Loucy (cell line): ENCODE results near the gene RNF4.

ENCODE experiments used
- H2AFZ ChIP-seq: fragments of 200-600 bp; sonication (generic); 2 replicates; pipeline ENCODE4 v1.6.0; 2016; ENCODE audit warnings: antibody characterized with exemption, mild to moderate bottlenecking, low read length, moderate library complexity
- H3F3A ChIP-seq: fragments of 200-600 bp; 2 replicates; pipeline ENCODE4 v1.6.0; 2016; ENCODE audit warnings: antibody characterized with exemption, low read depth, mild to moderate bottlenecking
- H3K27me3 ChIP-seq: fragments of 200-600 bp; sonication (generic); 2 replicates; pipeline ENCODE4 v1.6.1; 2014; ENCODE audit warnings: low read length, mild to moderate bottlenecking; ENCODE audit not compliant: insufficient read depth, poor library complexity, severe bottlenecking
- H3K36me3 ChIP-seq: fragments of 200-600 bp; sonication (generic); 2 replicates; pipeline ENCODE4 v1.6.1; 2016; ENCODE audit warnings: low read length; ENCODE audit not compliant: insufficient read depth
- H3K4me1 ChIP-seq: fragments of 200-600 bp; sonication (generic); 2 replicates; pipeline ENCODE4 v1.5.1; 2014; ENCODE audit warnings: low read length, mild to moderate bottlenecking; ENCODE audit not compliant: insufficient read depth, poor library complexity, severe bottlenecking
- H3K4me2 ChIP-seq: fragments of 200-600 bp; sonication (generic); 2 replicates; pipeline ENCODE4 v1.6.0; 2014; ENCODE audit warnings: antibody characterized with exemption, low read length, low read depth, mild to moderate bottlenecking; ENCODE audit not compliant: poor library complexity, severe bottlenecking
- H3K4me3 ChIP-seq: fragments of 200-600 bp; sonication (generic); 2 replicates; pipeline ENCODE4 v1.5.1; 2014; ENCODE audit warnings: low read length, mild to moderate bottlenecking, mixed read lengths; ENCODE audit not compliant: poor library complexity, severe bottlenecking
- H3K79me2 ChIP-seq: fragments of 200-600 bp; sonication (generic); 2 replicates; pipeline ENCODE4 v1.6.1; 2014; ENCODE audit warnings: low read length; ENCODE audit not compliant: insufficient read depth
- H3K9ac ChIP-seq: fragments of 200-600 bp; sonication (generic); 2 replicates; pipeline ENCODE4 v1.6.0; 2014; ENCODE audit warnings: mild to moderate bottlenecking, low read depth, low read length, moderate library complexity; ENCODE audit not compliant: poor library complexity, severe bottlenecking
- H3K9me2 ChIP-seq: fragments of 200-600 bp; sonication (generic); replicated peaks from 2 replicates; pipeline ENCODE4 v1.6.1; 2016; ENCODE audit warnings: low read depth, low read length, mixed read lengths
- H3K9me3 ChIP-seq: fragments of 200-600 bp; sonication (generic); 2 replicates; pipeline ENCODE4 v1.6.1; 2014; ENCODE audit warnings: mild to moderate bottlenecking, antibody characterized with exemption, low read length, low read depth; ENCODE audit not compliant: insufficient read depth
- H4K20me1 ChIP-seq: fragments of 200-600 bp; sonication (generic); 2 replicates; pipeline ENCODE4 v1.6.0; 2014; ENCODE audit warnings: antibody characterized with exemption, low read length, mild to moderate bottlenecking; ENCODE audit not compliant: insufficient read depth, poor library complexity, severe bottlenecking
- EZH2phosphoT487 ChIP-seq: fragments of 200-600 bp; IDR thresholded peaks from 2 replicates; pipeline ENCODE4 v1.6.1; 2018; ENCODE audit warnings: antibody characterized with exemption, mild to moderate bottlenecking, moderate library complexity, borderline replicate concordance
- TF ChIP-seq, protein P1 (sequence below): fragments of 200-600 bp; sonication (generic); conservative IDR thresholded peaks from 2 replicates; pipeline ENCODE4 v1.5.1; 2014; ENCODE audit warnings: mild to moderate bottlenecking, antibody characterized with exemption, low read length

RNF4 gene

DNA sequence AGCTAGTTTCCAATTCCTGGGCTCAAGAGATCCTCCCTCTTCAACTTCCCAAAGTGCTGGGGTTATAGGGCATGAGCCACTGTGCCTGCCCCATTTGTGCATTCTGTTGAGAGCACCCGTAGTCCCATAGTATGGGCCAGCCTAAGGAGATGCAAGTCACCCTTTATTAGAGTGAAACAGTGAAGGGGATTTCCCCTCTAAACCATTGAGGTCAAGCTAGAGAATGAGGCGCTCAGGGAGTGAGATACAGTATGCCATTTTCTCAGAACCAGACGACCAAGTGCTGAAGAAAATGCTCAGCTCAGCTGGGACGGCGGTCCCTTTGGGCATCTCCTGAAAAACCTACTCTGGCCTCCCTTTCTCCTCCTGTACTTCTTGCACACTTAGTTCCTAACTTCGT, 18.7 kb downstream of the RNF4 start:
- H2AFZ ChIP-seq, result no peak overlapping the region
- H3F3A ChIP-seq, result no peaks in the 10 kb centered on the region
- TF ChIP-seq EZH2phosphoT487, result no peak
- TF ChIP-seq, protein P1, sequence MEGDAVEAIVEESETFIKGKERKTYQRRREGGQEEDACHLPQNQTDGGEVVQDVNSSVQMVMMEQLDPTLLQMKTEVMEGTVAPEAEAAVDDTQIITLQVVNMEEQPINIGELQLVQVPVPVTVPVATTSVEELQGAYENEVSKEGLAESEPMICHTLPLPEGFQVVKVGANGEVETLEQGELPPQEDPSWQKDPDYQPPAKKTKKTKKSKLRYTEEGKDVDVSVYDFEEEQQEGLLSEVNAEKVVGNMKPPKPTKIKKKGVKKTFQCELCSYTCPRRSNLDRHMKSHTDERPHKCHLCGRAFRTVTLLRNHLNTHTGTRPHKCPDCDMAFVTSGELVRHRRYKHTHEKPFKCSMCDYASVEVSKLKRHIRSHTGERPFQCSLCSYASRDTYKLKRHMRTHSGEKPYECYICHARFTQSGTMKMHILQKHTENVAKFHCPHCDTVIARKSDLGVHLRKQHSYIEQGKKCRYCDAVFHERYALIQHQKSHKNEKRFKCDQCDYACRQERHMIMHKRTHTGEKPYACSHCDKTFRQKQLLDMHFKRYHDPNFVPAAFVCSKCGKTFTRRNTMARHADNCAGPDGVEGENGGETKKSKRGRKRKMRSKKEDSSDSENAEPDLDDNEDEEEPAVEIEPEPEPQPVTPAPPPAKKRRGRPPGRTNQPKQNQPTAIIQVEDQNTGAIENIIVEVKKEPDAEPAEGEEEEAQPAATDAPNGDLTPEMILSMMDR, result no peak
- H3K4me2 ChIP-seq, result no peak overlapping the region
- no peak overlapping the region for H3K4me3 ChIP-seq
- H4K20me1 ChIP-seq, result peaks cover 98% of the 10 kb centered on the region
- H3K36me3 ChIP-seq, result peaks cover 50% of the 10 kb centered on the region
- no peak overlapping the region for H3K9ac ChIP-seq
- no peaks in the 10 kb centered on the region for H3K27me3 ChIP-seq
- peaks cover 98% of the 10 kb centered on the region for H3K79me2 ChIP-seq
- no peaks in the 10 kb centered on the region for H3K9me2 ChIP-seq
- no peaks in the 10 kb centered on the region for H3K9me3 ChIP-seq
- peaks cover 1% of the 10 kb centered on the region for H3K4me1 ChIP-seq

DNA sequence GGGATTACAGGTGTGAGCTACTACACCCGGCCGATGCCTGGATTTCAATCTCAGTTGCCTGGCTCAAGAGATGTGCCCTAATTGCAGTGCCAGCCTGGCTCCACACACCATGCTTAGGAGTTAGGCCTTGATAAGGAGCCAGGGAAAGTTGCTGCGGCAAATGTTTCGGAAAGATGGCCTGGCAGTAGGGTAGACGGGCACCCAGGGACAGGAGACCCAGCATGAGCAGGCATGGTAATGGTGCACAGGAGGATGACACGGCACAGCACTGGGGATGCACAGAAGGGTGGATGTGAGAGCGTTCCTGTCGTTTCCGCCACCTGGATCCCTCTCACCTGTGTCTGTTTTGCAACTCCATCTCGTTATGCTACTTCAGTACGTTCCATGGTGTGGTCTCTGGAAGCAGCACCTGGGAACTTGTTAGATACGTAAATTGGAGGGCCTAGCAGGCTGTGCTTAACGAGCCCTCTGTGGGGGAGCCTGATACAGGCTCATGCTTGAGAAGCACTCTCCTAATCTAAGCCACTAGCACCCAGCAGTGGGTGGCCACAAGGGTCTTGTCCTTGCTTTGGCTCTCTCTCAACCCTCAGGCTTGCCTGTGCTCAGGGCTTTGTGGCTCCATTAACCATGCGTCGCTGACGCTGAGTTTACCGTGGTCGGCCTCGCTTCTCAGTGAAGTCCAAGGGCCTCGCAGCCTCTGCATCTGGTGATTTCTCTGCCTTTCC, 20.3 kb downstream of the RNF4 start:
- no peak overlapping the region for H3K4me2 ChIP-seq
- H3K79me2 ChIP-seq, result peaks cover 97% of the 10 kb centered on the region
- no peak for TF ChIP-seq EZH2phosphoT487
- TF ChIP-seq, protein P1, result no peak
- H3K4me3 ChIP-seq, result no peak overlapping the region
- H3F3A ChIP-seq, result no peaks in the 10 kb centered on the region
- no peaks in the 10 kb centered on the region for H3K27me3 ChIP-seq
- H2AFZ ChIP-seq, result no peak overlapping the region
- peaks cover 98% of the 10 kb centered on the region for H4K20me1 ChIP-seq
- no peaks in the 10 kb centered on the region for H3K9me3 ChIP-seq
- H3K9ac ChIP-seq, result no peak overlapping the region
- no peaks in the 10 kb centered on the region for H3K4me1 ChIP-seq
- H3K9me2 ChIP-seq, result no peaks in the 10 kb centered on the region
- peaks cover 63% of the 10 kb centered on the region for H3K36me3 ChIP-seq

DNA sequence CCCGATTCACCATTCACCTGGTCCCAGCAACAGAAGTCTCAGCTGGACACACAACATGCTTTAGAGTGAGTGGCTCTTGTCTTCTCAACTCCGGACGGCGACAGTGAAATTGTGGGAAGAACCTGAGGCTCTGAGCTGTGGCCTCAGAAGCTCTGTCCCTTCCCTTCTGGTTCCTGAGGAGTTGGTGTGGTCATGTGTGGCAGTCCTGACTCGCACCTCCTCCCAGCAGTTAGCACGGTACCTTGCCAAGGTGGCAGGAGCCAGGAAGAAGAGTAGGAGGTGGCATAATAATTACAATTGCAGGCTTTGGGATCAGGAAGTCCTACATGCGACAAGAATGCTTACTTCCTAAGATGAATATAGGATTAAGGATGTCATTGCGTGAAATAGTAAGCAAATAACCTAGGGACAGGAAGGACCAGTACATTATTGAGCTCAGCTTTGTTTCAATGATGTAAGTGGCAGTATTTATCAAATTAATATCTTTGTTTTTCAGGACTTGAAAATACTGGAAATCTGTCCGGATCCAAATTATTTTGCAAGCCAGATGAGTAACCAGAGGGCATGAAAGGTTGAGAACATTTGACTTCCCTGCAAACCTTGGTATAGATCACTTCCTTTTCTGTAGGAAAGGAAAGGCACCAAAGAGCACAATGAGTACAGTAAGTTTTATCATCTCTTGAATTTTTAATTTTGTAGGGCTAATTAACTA, 21.1 kb downstream of the RNF4 start:
- no peak overlapping the region for H3K9ac ChIP-seq
- H4K20me1 ChIP-seq, result peaks cover 96% of the 10 kb centered on the region
- TF ChIP-seq, protein P1, result no peak
- TF ChIP-seq EZH2phosphoT487, result no peak
- H3K27me3 ChIP-seq, result no peaks in the 10 kb centered on the region
- H3K4me1 ChIP-seq, result no peaks in the 10 kb centered on the region
- peaks cover 97% of the 10 kb centered on the region for H3K79me2 ChIP-seq
- H3K9me2 ChIP-seq, result no peaks in the 10 kb centered on the region
- H2AFZ ChIP-seq, result no peak overlapping the region
- H3K4me3 ChIP-seq, result no peak overlapping the region
- no peaks in the 10 kb centered on the region for H3F3A ChIP-seq
- peaks cover 66% of the 10 kb centered on the region for H3K36me3 ChIP-seq
- H3K9me3 ChIP-seq, result no peaks in the 10 kb centered on the region
- H3K4me2 ChIP-seq, result no peak overlapping the region
